Kidney (tissue), 14 donors: ENCODE results near the gene ACTG1. TPM values are rescaled to one million over a fixed set of nuclear protein-coding genes. Genes with fewer than 3 reads are reported as not detected.

Experiments used
- DNase-seq, 5 donors: peaks; one replicate each; pipeline ENCODE4 v3.0.0-alpha.2; 2013 to 2020
- FAIRE-seq: peaks from 2 replicates; lab custom pipeline; 2012; peaks lifted over from hg19 to GRCh38; lab: Jason Lieb, UNC
- H3K27ac ChIP-seq, 2 donors: one replicate each; pipeline ENCODE4 v1.7.0; 2013; ENCODE audit warnings: low read depth in 2 of 2, low read length in 2 of 2, inconsistent platforms in 1 of 2
- H3K27me3 ChIP-seq: one replicate; pipeline ENCODE4 v1.7.1; 2013; ENCODE audit warnings: low read length, inconsistent platforms; ENCODE audit not compliant: control insufficient read depth, insufficient read depth
- H3K36me3 ChIP-seq, 3 donors: one replicate each; pipeline versions ENCODE4 v1.7.0 to v1.7.1; 2013; ENCODE audit warnings: low read length in 3 of 3, control low read depth in 1 of 3, inconsistent platforms in 1 of 3; ENCODE audit not compliant: insufficient read depth in 3 of 3, control insufficient read depth in 2 of 3
- H3K4me1 ChIP-seq, 3 donors: one replicate each; pipeline versions ENCODE4 v1.7.0 to v1.7.1; 2013; ENCODE audit warnings: low read length in 3 of 3, inconsistent platforms in 1 of 3, low read depth in 1 of 3; ENCODE audit not compliant: control insufficient read depth in 2 of 3, insufficient read depth in 2 of 3
- H3K4me3 ChIP-seq, 3 donors: one replicate each; pipeline versions ENCODE4 v1.7.0 to v1.8.1; 2013; ENCODE audit warnings: low read length in 3 of 3, control low read depth in 1 of 3, inconsistent platforms in 1 of 3
- H3K9ac ChIP-seq, 3 donors: one replicate each; pipeline versions ENCODE4 v1.7.0 to v1.7.1; 2013; ENCODE audit warnings: low read length in 3 of 3, control low read depth in 1 of 3, inconsistent platforms in 1 of 3
- H3K9me3 ChIP-seq, 3 donors: one replicate each; pipeline versions ENCODE4 v1.7.0 to v1.7.1; 2013; ENCODE audit warnings: low read length in 3 of 3, control low read depth in 1 of 3, inconsistent platforms in 1 of 3; ENCODE audit not compliant: control insufficient read depth in 2 of 3, insufficient read depth in 1 of 3
- CTCF ChIP-seq: IDR thresholded peaks from 3 replicates; pipeline ENCODE4 v1.5.1; 2012; ENCODE audit warnings: mild to moderate bottlenecking, moderate library complexity, borderline replicate concordance; ENCODE audit not compliant: insufficient read depth; ENCODE audit errors: extremely low read depth
- intact Hi-C: fragments of 100-400 bp; cut with DNase I; formaldehyde crosslinking; loops from one replicate; pipeline ENCODE4 v1.11.1; 2022
- polyA plus RNA-seq: library from polyadenylated mRNA; stranded (reverse); fragments of 350-450 nt; fragmentation: Illumina TruSeq; extraction: RNeasy Lipid Tissue Mini Kit (QIAGEN cat#74804); gene quantifications from one replicate; pipeline ENCODE4 v1.2.3, GENCODE V29; 2014; ENCODE audit warnings: low read depth, low replicate concordance; ENCODE audit not compliant: insufficient read depth
- total RNA-seq: library from RNA; stranded (reverse); fragmentation: NEBNext Ultra II Directional; extraction: Animal tissue kit (Norgen Biotek cat#: 25700); gene quantifications from one replicate; pipeline ENCODE4 v1.2.1, GENCODE V29; 2021
- donor health status: control.
- donor health status: control.
- donor health status: control.
- donor health status: control.
- donor health status: control.
- donor health status: DM: yes; HTN: yes; CAD: no.
- donor health status: Normal renal cell carcinoma (clear cell type).

ACTG1 gene
- total and polyA plus RNA-seq, 2 donors from 2014 or later = 1,350 to 2,632 TPM

DNA sequence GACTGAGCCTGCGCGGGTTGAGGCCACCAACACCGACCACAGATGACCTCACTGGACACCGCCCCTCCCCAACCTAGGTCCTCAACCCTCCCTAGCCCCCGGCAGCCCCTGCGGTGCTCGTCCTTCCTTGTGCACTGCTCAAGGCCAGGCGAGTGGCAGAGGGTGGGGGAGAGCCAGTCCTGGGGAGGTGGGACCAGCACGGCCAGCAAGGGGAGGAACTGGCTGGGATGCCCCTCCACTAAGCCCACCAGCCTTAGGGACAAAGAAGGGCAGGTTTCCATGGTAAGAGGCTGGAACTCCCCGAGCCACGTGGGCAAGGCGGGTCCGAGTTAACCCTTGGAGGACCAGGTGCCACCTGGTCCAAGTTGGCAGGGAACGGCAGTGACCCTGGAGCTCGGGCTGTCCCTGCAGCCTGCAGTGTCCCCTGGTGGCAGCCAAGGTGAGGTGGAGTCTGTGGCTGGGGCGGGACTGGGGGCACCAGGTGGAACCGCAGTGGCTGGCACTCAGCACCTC lies 24.8 kb upstream of the ACTG1 start:
- no peak for FAIRE-seq
- Histone ChIP-seq H3K9ac (no peak overlapping the region), H3K9me3 (no peaks in the 10 kb centered on the region), H3K27me3 (peaks cover 9% of the 10 kb centered on the region), H3K36me3 (no peaks in the 10 kb centered on the region), H3K27ac (no peak overlapping the region), H3K4me3 (no peak overlapping the region), H3K4me1 (peaks cover 0 to 10% (median 0%) of the 10 kb centered on the region in 3 donors)
- peak in 4 of 5 donors; percentile 89 to 91 (median 90) for DNase-seq
- intact Hi-C loops = no loop called here
- peak; percentile 70 for TF ChIP-seq CTCF

DNA sequence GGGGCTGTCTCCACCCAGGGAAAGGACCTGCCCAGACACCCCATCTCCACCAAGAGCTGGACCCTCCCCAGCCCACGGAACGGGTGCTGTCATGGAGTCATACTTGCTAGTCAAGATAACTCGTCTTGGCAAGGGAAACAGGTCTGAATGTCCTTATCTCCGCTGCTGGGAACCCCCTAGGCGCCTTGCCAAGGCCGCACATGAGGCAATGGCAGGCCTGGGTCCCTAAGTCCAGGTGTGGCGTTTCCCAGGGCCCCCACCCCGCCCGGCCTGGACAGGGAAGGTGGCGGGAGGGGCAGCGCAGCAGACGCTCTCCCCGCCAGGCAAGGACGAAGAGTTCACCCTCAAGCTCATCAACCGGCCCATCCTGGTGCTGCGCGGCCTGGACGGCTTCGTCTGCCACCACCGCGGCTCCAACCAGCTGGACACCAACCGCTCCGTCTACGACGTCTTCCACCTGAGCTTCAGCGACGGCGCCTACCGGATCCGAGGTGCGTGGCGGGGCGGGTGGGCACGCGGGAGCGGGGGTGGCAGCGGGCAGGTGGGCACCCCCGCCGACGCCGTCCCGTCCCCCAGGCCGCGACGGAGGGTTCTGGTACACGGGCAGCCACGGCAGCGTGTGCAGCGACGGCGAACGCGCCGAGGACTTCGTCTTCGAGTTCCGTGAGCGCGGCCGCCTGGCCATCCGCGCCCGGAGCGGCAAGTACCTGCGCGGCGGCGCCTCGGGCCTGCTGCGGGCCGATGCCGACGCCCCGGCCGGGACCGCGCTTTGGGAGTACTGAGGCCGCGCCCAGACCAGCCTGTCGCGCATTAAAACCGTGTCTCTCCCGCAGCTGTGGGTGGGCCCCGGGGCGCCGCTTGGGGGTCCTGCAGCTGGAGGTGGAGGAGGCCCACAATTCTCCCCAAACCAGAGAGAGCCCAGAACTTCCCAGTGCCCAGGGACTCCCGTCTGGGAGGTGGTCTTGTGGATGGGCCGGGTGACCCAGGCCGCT lies 24.0 kb upstream of the ACTG1 start:
- Histone ChIP-seq H3K4me1 (peaks cover 0 to 10% (median 0%) of the 10 kb centered on the region in 3 donors), H3K27me3 (peaks cover 9% of the 10 kb centered on the region), H3K9me3 (no peaks in the 10 kb centered on the region), H3K4me3 (no peak overlapping the region), H3K27ac (no peak overlapping the region), H3K9ac (no peak overlapping the region), H3K36me3 (no peaks in the 10 kb centered on the region)
- FAIRE-seq (no peak), DNase-seq (peak in 1 of 5 donors; percentile 42)
- intact Hi-C loops = no loop called here
- no peak for TF ChIP-seq CTCF

DNA sequence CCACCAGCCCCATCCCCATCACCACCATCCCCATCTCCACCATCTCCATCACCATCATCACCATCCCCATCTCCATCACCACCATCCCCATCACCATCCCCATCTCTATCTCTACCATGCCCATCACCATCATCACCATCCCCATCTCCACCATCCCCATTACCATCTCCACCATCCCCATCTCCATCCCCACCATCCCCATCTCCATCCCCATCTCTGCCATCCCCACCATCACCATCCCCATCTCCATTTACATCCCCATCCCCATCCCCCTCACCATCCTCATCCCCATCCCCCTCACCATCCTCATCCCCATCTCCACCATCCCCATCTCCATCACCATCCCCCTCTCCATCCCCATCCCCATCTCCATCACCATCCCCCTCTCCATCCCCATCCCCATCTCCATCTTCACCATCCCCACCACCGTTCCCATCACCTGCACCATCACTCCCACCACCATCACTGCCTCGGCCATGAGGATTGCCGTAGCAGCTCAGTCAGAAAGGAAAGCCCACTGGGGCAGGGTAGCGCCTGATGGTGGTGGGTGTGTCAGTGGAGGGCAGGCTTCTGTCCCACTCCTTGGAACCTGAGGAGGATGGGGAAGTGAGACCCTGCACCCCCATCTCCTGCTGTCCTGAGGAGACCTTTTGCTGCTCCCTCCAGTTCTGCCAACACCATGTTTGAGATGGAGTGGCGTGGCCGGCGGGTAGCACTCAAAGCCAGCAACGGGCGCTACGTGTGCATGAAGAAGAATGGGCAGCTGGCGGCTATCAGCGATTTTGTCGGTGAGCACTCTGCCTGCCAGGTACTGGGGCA lies 23.1 kb upstream of the ACTG1 start:
- peaks cover 9% of the 10 kb centered on the region for H3K27me3 ChIP-seq
- no peak for TF ChIP-seq CTCF
- DNase-seq (no peak), FAIRE-seq (no peak)
- no peaks in the 10 kb centered on the region for H3K36me3 ChIP-seq
- H3K9me3 ChIP-seq = no peaks in the 10 kb centered on the region
- peaks cover 0 to 10% (median 0%) of the 10 kb centered on the region in 3 donors for H3K4me1 ChIP-seq
- H3K9ac ChIP-seq = no peak overlapping the region
- no peak overlapping the region for H3K27ac ChIP-seq
- intact Hi-C loops = no loop called here
- H3K4me3 ChIP-seq = no peak overlapping the region
